Skeletal muscle tissue (tissue), 4 donors: Measurements from ENCODE around the gene RC3H2. TPM values are rescaled to one million over a fixed set of nuclear protein-coding genes. Genes with fewer than 3 reads are reported as not detected.
"Not testable (repeated sequence)": the region's sequence is repeated elsewhere in the genome, so short reads cannot be mapped to it uniquely, and the experiment has no call there.

Experiments
- H3K27ac ChIP-seq: one replicate; pipeline ENCODE4 v1.7.0; 2013; ENCODE audit warnings: mild to moderate bottlenecking, low read depth, low read length, inconsistent platforms
- H3K27me3 ChIP-seq, 3 donors: one replicate each; pipeline ENCODE4 v1.7.0; 2013; ENCODE audit warnings: low read length in 3 of 3; ENCODE audit not compliant: control insufficient read depth in 3 of 3, insufficient read depth in 3 of 3
- H3K36me3 ChIP-seq, 3 donors: one replicate each; pipeline ENCODE4 v1.7.0; 2013; ENCODE audit warnings: low read length in 3 of 3; ENCODE audit not compliant: control insufficient read depth in 3 of 3, insufficient read depth in 3 of 3
- H3K4me1 ChIP-seq, 3 donors: one replicate each; pipeline ENCODE4 v1.7.0; 2013; ENCODE audit warnings: low read length in 3 of 3, mild to moderate bottlenecking in 3 of 3; ENCODE audit not compliant: control insufficient read depth in 3 of 3, insufficient read depth in 3 of 3
- H3K4me3 ChIP-seq, 3 donors: one replicate each; pipeline ENCODE4 v1.7.0; 2013; ENCODE audit warnings: low read length in 3 of 3
- H3K9ac ChIP-seq, 3 donors: one replicate each; pipeline ENCODE4 v1.7.0; 2013; ENCODE audit warnings: low read length in 3 of 3, mild to moderate bottlenecking in 3 of 3, moderate library complexity in 2 of 3, low read depth in 1 of 3
- H3K9me3 ChIP-seq, 3 donors: one replicate each; pipeline ENCODE4 v1.7.0; 2013; ENCODE audit warnings: low read length in 3 of 3; ENCODE audit not compliant: control insufficient read depth in 3 of 3
- total RNA-seq: library from RNA; depleted of rRNA; stranded (reverse); fragments of >200 nt; gene quantifications from one replicate; pipeline ENCODE4 v1.2.3, GENCODE V29; 2014
- donor health status: Osteomylitis.

The RC3H2 gene
- total RNA-seq, 1 donor from 2014 or later, result 35.5 TPM

- H3K27ac ChIP-seq, result no peak overlapping the region
- no peaks in the 10 kb centered on the region for H3K9me3 ChIP-seq
- no peak overlapping the region for H3K4me3 ChIP-seq
- peaks cover 21 to 46% (median 43%) of the 10 kb centered on the region in 3 donors for H3K36me3 ChIP-seq
- H3K4me1 ChIP-seq, result no peaks in the 10 kb centered on the region
- H3K9ac ChIP-seq, result no peak overlapping the region
- H3K27me3 ChIP-seq, result no peaks in the 10 kb centered on the region
These were observed 22.0 kb downstream of the RC3H2 start for GRCh38 chr9:122883125-122883524.

- no peak overlapping the region for H3K9ac ChIP-seq
- no peaks in the 10 kb centered on the region for H3K27me3 ChIP-seq
- no peaks in the 10 kb centered on the region for H3K4me1 ChIP-seq
- H3K36me3 ChIP-seq, result peaks cover 33 to 66% (median 64%) of the 10 kb centered on the region in 3 donors
- H3K4me3 ChIP-seq, result no peak overlapping the region
- no peak overlapping the region for H3K27ac ChIP-seq
- H3K9me3 ChIP-seq, result no peaks in the 10 kb centered on the region
These were observed 25.7 kb downstream of the RC3H2 start for GRCh38 chr9:122879443-122879842.

- H3K4me1 ChIP-seq, result no peaks in the 10 kb centered on the region
- peaks cover 23 to 55% (median 46%) of the 10 kb centered on the region in 3 donors for H3K36me3 ChIP-seq
- no peaks in the 10 kb centered on the region for H3K27me3 ChIP-seq
- H3K27ac ChIP-seq, result no peak overlapping the region
- H3K9ac ChIP-seq, result no peak overlapping the region
- H3K9me3 ChIP-seq, result no peaks in the 10 kb centered on the region
- H3K4me3 ChIP-seq, result no peak overlapping the region
These were observed 29.6 kb downstream of the RC3H2 start for GRCh38 chr9:122875523-122875922.

- H3K4me3 ChIP-seq, H3K9me3 ChIP-seq, H3K4me1 ChIP-seq, H3K27me3 ChIP-seq, H3K27ac ChIP-seq, H3K9ac ChIP-seq: not testable (repeated sequence)
- peaks cover 4 to 16% (median 14%) of the 10 kb centered on the region in 3 donors for H3K36me3 ChIP-seq
These were observed 37.9 kb downstream of the RC3H2 start for GRCh38 chr9:122867276-122867675.

GRCh38 chr9:122866079-122866478, 39.1 kb downstream of the RC3H2 start:
- H3K9ac ChIP-seq, result no peak overlapping the region
- H3K9me3 ChIP-seq, result no peaks in the 10 kb centered on the region
- H3K4me1 ChIP-seq, result no peaks in the 10 kb centered on the region
- no peak overlapping the region for H3K4me3 ChIP-seq
- H3K36me3 ChIP-seq, result peaks cover 2 to 18% (median 13%) of the 10 kb centered on the region in 3 donors
- H3K27me3 ChIP-seq, result no peaks in the 10 kb centered on the region
- H3K27ac ChIP-seq, result no peak overlapping the region

GRCh38 chr9:122865300-122865699, 39.9 kb downstream of the RC3H2 start:
- no peaks in the 10 kb centered on the region for H3K9me3 ChIP-seq
- H3K4me3 ChIP-seq, result no peak overlapping the region
- peak overlapping the region in 1 of 3 donors; percentile 32 for H3K9ac ChIP-seq
- no peaks in the 10 kb centered on the region for H3K27me3 ChIP-seq
- H3K36me3 ChIP-seq, result peaks cover 2 to 12% (median 10%) of the 10 kb centered on the region in 3 donors
- H3K27ac ChIP-seq, result no peak overlapping the region
- no peaks in the 10 kb centered on the region for H3K4me1 ChIP-seq

- Histone ChIP-seq H3K27ac (no peak overlapping the region), H3K9me3 (no peaks in the 10 kb centered on the region), H3K27me3 (no peaks in the 10 kb centered on the region), H3K4me3 (no peak overlapping the region), H3K36me3 (peaks cover 8 to 19% (median 16%) of the 10 kb centered on the region in 3 donors), H3K9ac (no peak overlapping the region), H3K4me1 (no peaks in the 10 kb centered on the region)
These were observed 41.8 kb downstream of the RC3H2 start for GRCh38 chr9:122863407-122863806.

GRCh38 chr9:122860319-122861142, 44.6 kb downstream of the RC3H2 start:
- Histone ChIP-seq H3K27me3 (no peaks in the 10 kb centered on the region), H3K4me3 (no peak overlapping the region), H3K9me3 (no peaks in the 10 kb centered on the region), H3K36me3 (peaks cover 22 to 37% (median 36%) of the 10 kb centered on the region in 3 donors), H3K27ac (no peak overlapping the region), H3K4me1 (no peaks in the 10 kb centered on the region), H3K9ac (no peak overlapping the region)

- Histone ChIP-seq H3K27me3 (no peaks in the 10 kb centered on the region), H3K27ac (no peak overlapping the region), H3K4me3 (no peak overlapping the region), H3K9me3 (no peaks in the 10 kb centered on the region), H3K9ac (no peak overlapping the region), H3K36me3 (peaks cover 37 to 53% (median 50%) of the 10 kb centered on the region in 3 donors), H3K4me1 (no peaks in the 10 kb centered on the region)
These were observed 47.3 kb downstream of the RC3H2 start for GRCh38 chr9:122857815-122858214.

- not testable (repeated sequence) for H3K9me3 ChIP-seq, H3K27me3 ChIP-seq, H3K4me1 ChIP-seq, H3K4me3 ChIP-seq, H3K27ac ChIP-seq, H3K9ac ChIP-seq
- peaks cover 31 to 57% (median 47%) of the 10 kb centered on the region in 3 donors for H3K36me3 ChIP-seq
These were observed 52.9 kb downstream of the RC3H2 start for GRCh38 chr9:122852085-122852786.
